ENCODE measurements around the gene NEUROG1. TPM values are rescaled to one million over a fixed set of nuclear protein-coding genes. Genes with fewer than 3 reads are reported as not detected.

NEUROG1 gene
- total and polyA plus RNA-seq, 10 of the 15 experiments (the other 5 are each of a cell fraction or from before 2014, with no cell fraction given), result not detected

GRCh38 chr5:135533334-135533733 is 2.4 kb downstream of the NEUROG1 start:
- no TSS peak for BruUV-seq (replicated peaks)
- 48% methylated on average over 3 of the region's 3 CpGs for WGBS (ENCODE audit: insufficient coverage, insufficient replicate concordance, low lambda C conversion rate, missing lambda C conversion rate)
- SMC1A ChIA-PET (ENCODE audit: uncharacterized antibody, unreplicated experiment), result interaction anchor here (1.7 kb wide), 1 partner anchor 25 kb away, joined by 3 read pairs; no protein-coding TSS in a partner anchor
- no peak overlapping the region for H2AFZ ChIP-seq (ENCODE audit: control insufficient read depth, low read depth, low read length)
- H3K4me2 ChIP-seq (ENCODE audit: control insufficient read depth, insufficient read depth), result no peak overlapping the region
- no peak overlapping the region for H3K27ac ChIP-seq (ENCODE audit: control insufficient read depth, insufficient read depth)
- in situ Hi-C loops (cut with MboI), result no loop called here
- H3K27me3 ChIP-seq (replicated peaks in 1 of 2; ENCODE audit: control insufficient read depth in 2 of 2, insufficient read depth in 2 of 2, low read length in 1 of 2), result peaks cover 8 to 10% of the 10 kb centered on the region in 2 experiments
- H3K9me3 ChIP-seq (replicated peaks; ENCODE audit: control insufficient read depth, insufficient read depth, low read length), result no peaks in the 10 kb centered on the region; the same call in 2 of the 3 replicates
- no peaks in the 10 kb centered on the region for H3K36me3 ChIP-seq (ENCODE audit: control insufficient read depth in 2 of 2, insufficient read depth in 2 of 2, low read length in 1 of 2)
- CTCF ChIA-PET, result no interaction called here
- no peak overlapping the region for H3K4me3 ChIP-seq
- no peaks in the 10 kb centered on the region for H3K79me2 ChIP-seq (ENCODE audit: control insufficient read depth, insufficient read depth, low read length)
- H4K20me1 ChIP-seq (ENCODE audit: control insufficient read depth, insufficient read depth), result no peaks in the 10 kb centered on the region
- TF ChIP-seq BCL11A (IDR thresholded peaks at IDR 0.05; ENCODE audit: low read depth, low read length) (no peak), RB1 (IDR thresholded peaks at IDR 0.05; ENCODE audit: borderline replicate concordance) (no peak), SPI1 (IDR thresholded peaks at IDR 0.05; ENCODE audit: borderline replicate concordance, insufficient read depth, low read depth, low read length) (no peak), POLR2A (IDR thresholded peaks at IDR 0.05; ENCODE audit: low read depth, low read length) (no peak), ZNF274 (IDR thresholded peaks at IDR 0.05; ENCODE audit: insufficient read depth, insufficient read length) (no peak), YBX1 (IDR thresholded peaks at IDR 0.05) (no peak), FOXM1 (IDR thresholded peaks at IDR 0.05; ENCODE audit: low read depth, low read length) (no peak), JUND (IDR thresholded peaks at IDR 0.05; ENCODE audit: low read depth, low read length) (no peak), ZNF217 (IDR thresholded peaks at IDR 0.05) (no peak), SP1 (IDR thresholded peaks at IDR 0.05; ENCODE audit: low read depth, low read length) (no peak), RELB (IDR thresholded peaks at IDR 0.05; ENCODE audit: low read depth) (no peak), ZNF687 (IDR thresholded peaks at IDR 0.05) (no peak), RCOR1 (conservative IDR thresholded peaks at IDR 0.05; ENCODE audit: low read depth, low read length) (no peak), NBN (IDR thresholded peaks at IDR 0.05) (no peak), JUNB (IDR thresholded peaks at IDR 0.05) (no peak), DPF2 (IDR thresholded peaks at IDR 0.05) (no peak), GABPA (IDR thresholded peaks at IDR 0.05; ENCODE audit: low read depth) (no peak), TCF12 (IDR thresholded peaks at IDR 0.05; ENCODE audit: low read depth, low read length) (no peak), CBFB (IDR thresholded peaks at IDR 0.05; ENCODE audit: low read depth) (no peak), MYB (IDR thresholded peaks at IDR 0.05; ENCODE audit: borderline replicate concordance, low read depth, low read length) (no peak)
- intact Hi-C loops (cut with micrococcal nuclease; ENCODE audit: unreplicated experiment), result no loop called here
- RAD21 ChIA-PET (ENCODE audit: unreplicated experiment), result no interaction called here
- POLR2A ChIA-PET, result no interaction called here
- no peaks in the 10 kb centered on the region for H3K4me1 ChIP-seq (ENCODE audit: control insufficient read depth, insufficient read depth, low read length)
- DNase-seq (ENCODE audit: low read depth, low spot score) (no peak), FAIRE-seq (no peak), ATAC-seq (no peak)
- no peak overlapping the region for H3K9ac ChIP-seq (ENCODE audit: control insufficient read depth, insufficient read depth, low read length)

Measured in GM12878 (cell line).